Kidney epithelial cell (primary cell): ENCODE measurements around the gene DGCR8. TPM values are rescaled to one million over a fixed set of nuclear protein-coding genes. Genes with fewer than 3 reads are reported as not detected.

Experiments
- DNase-seq: peaks from one replicate; pipeline ENCODE4 v3.0.0-alpha.2; 2010; ENCODE audit warnings: low read depth
- H3K27me3 ChIP-seq: 2 replicates; pipeline ENCODE4 v1.6.0; 2011; ENCODE audit warnings: low read length; ENCODE audit not compliant: control insufficient read depth, insufficient read depth
- H3K36me3 ChIP-seq: 2 replicates; pipeline ENCODE4 v1.5.1; 2011; ENCODE audit warnings: low read length; ENCODE audit not compliant: control insufficient read depth, insufficient read depth
- H3K4me3 ChIP-seq: 2 replicates; pipeline ENCODE4 v1.5.1; 2011; ENCODE audit warnings: low read depth, mild to moderate bottlenecking, control low read depth, low read length
- total RNA-seq: library from RNA; depleted of rRNA; stranded (reverse); fragments of >200 nt; gene quantifications from 2 replicates; pipeline ENCODE4 v1.2.3, GENCODE V29; 2015
- TF ChIP-seq, protein P1 (sequence below): IDR thresholded peaks from 2 replicates; pipeline ENCODE4 v1.5.1; 2011; ENCODE audit warnings: mild to moderate bottlenecking, moderate library complexity, low read length, control low read depth, inconsistent platforms; ENCODE audit not compliant: insufficient read depth, poor library complexity, severe bottlenecking

Gene DGCR8
- total RNA-seq, 1 donor from 2014 or later, result 34.0 TPM

- DNase-seq, result no peak
- Histone ChIP-seq H3K27me3 (no peaks in the 10 kb centered on the region), H3K36me3 (peaks cover 2% of the 10 kb centered on the region), H3K4me3 (no peak overlapping the region)
- TF ChIP-seq, protein P1, sequence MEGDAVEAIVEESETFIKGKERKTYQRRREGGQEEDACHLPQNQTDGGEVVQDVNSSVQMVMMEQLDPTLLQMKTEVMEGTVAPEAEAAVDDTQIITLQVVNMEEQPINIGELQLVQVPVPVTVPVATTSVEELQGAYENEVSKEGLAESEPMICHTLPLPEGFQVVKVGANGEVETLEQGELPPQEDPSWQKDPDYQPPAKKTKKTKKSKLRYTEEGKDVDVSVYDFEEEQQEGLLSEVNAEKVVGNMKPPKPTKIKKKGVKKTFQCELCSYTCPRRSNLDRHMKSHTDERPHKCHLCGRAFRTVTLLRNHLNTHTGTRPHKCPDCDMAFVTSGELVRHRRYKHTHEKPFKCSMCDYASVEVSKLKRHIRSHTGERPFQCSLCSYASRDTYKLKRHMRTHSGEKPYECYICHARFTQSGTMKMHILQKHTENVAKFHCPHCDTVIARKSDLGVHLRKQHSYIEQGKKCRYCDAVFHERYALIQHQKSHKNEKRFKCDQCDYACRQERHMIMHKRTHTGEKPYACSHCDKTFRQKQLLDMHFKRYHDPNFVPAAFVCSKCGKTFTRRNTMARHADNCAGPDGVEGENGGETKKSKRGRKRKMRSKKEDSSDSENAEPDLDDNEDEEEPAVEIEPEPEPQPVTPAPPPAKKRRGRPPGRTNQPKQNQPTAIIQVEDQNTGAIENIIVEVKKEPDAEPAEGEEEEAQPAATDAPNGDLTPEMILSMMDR, result no peak
Measured at GRCh38 chr22:20057596-20058268, 22.3 kb upstream of the DGCR8 start.

GRCh38 chr22:20058989-20059770 lies 20.9 kb upstream of the DGCR8 start:
- TF ChIP-seq, protein P1, result no peak
- H3K36me3 ChIP-seq, result peaks cover 2% of the 10 kb centered on the region
- no peak overlapping the region for H3K4me3 ChIP-seq
- DNase-seq, result no peak
- H3K27me3 ChIP-seq, result no peaks in the 10 kb centered on the region

GRCh38 chr22:20060700-20061480 lies 19.2 kb upstream of the DGCR8 start:
- no peak for DNase-seq
- TF ChIP-seq, protein P1, result no peak
- Histone ChIP-seq H3K4me3 (no peak overlapping the region), H3K27me3 (no peaks in the 10 kb centered on the region), H3K36me3 (peaks cover 2% of the 10 kb centered on the region)

- peaks cover 1% of the 10 kb centered on the region for H3K36me3 ChIP-seq
- no peaks in the 10 kb centered on the region for H3K27me3 ChIP-seq
- DNase-seq, result no peak
- TF ChIP-seq, protein P1, result no peak
- no peak overlapping the region for H3K4me3 ChIP-seq
Measured at GRCh38 chr22:20061481-20061861, 18.6 kb upstream of the DGCR8 start.

DNA sequence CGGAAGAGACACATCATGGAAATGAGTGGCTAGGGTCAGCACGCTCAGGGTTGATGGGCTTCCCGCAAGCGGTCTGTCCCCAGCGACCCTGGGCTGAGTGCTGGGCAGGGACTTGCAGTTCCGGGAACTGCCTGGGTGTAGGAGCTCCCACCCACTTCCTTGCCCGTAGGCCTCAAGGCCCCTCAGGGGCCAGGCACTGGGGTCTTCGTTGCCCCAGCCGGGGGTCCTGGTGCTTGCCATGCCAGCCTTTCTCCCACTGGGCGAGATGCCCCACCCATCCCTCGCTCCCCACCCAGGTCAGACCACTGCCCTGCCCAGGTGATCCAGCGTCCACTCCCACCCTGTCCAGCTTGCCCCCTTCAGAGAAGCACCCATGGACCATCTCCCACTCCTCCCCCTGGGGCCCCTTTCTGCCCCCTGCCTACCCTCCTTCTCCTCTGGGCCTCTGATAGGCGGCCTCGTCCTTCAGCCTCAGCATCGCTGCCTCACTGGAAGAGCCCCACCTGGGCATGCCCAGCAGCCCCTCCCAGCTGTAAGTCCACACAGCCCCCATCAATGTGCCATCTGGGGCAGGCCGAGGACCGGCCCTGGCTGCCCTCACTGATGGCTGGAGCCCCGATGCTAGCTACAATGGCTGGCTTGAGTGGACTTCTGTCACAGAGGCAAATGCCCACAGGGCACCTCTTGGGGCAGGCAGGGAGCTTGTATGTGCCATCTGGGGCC lies 17.8 kb upstream of the DGCR8 start:
- H3K27me3 ChIP-seq, result no peaks in the 10 kb centered on the region
- no peak for DNase-seq
- TF ChIP-seq, protein P1, result no peak
- H3K36me3 ChIP-seq, result peaks cover 1% of the 10 kb centered on the region
- H3K4me3 ChIP-seq, result no peak overlapping the region
